Measurements from ENCODE around the gene KIF2A. TPM values are rescaled to one million over a fixed set of nuclear protein-coding genes. Genes with fewer than 3 reads are reported as not detected.

KIF2A gene
- total and polyA plus RNA-seq, 2 of the 8 experiments (the other 6 are each of a cell fraction or from before 2014, with no cell fraction given): 18.4 to 97.1 TPM

GRCh38 chr5:62265648-62266112, 40.3 kb upstream of the KIF2A start (continued):
- TF ChIP-seq RFX5 (IDR thresholded peaks at IDR 0.05; ENCODE audit: borderline replicate concordance, low read depth, low read length) (no peak), SAP30 (IDR thresholded peaks at IDR 0.05; ENCODE audit: insufficient read depth, insufficient replicate concordance, low read length) (no peak), CEBPB (IDR thresholded peaks at IDR 0.05; ENCODE audit: low read depth, low read length) (no peak), HDAC6 (IDR thresholded peaks at IDR 0.05; ENCODE audit: low read depth, low read length) (no peak), KDM4A (IDR thresholded peaks at IDR 0.05; ENCODE audit: low read depth, low read length, severe bottlenecking) (no peak), JUND (IDR thresholded peaks at IDR 0.05; ENCODE audit: low read length) (no peak)

All from H1 (cell line).